ENCODE results near the gene LRRC40.

DNA sequence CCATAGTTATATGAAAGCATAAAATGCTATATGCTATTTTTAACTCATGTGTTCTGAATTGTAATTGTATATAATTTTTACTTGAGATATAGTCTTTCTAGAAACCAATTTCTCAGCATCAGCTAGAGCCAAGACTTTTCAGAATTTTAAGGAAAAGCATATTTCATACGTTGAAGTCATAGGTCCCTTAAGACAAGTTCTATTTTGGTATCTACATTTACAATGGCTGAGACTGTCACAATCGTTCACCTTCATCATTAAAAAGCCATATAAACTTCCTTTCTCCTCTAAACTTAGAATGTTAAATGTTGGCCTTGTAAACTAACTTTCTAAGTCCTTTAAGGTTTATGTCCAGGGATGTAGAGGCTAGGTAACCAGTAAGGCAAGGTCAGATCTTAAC, 104.1 kb downstream of the LRRC40 start:
- TF ChIP-seq, protein P1, sequence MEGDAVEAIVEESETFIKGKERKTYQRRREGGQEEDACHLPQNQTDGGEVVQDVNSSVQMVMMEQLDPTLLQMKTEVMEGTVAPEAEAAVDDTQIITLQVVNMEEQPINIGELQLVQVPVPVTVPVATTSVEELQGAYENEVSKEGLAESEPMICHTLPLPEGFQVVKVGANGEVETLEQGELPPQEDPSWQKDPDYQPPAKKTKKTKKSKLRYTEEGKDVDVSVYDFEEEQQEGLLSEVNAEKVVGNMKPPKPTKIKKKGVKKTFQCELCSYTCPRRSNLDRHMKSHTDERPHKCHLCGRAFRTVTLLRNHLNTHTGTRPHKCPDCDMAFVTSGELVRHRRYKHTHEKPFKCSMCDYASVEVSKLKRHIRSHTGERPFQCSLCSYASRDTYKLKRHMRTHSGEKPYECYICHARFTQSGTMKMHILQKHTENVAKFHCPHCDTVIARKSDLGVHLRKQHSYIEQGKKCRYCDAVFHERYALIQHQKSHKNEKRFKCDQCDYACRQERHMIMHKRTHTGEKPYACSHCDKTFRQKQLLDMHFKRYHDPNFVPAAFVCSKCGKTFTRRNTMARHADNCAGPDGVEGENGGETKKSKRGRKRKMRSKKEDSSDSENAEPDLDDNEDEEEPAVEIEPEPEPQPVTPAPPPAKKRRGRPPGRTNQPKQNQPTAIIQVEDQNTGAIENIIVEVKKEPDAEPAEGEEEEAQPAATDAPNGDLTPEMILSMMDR (IDR thresholded peaks at IDR 0.05; ENCODE audit: low read depth, low read length): no peak
- TF ChIP-seq EZH2phosphoT487 (IDR thresholded peaks at IDR 0.05; ENCODE audit: low read depth): no peak
